GM12801 (cell line): Measurements from ENCODE around the gene FHIP2A.

Experiments
- TF ChIP-seq, protein P1 (sequence below): IDR thresholded peaks from one replicate; pipeline ENCODE4 v1.5.1; 2011; ENCODE audit warnings: control low read depth; ENCODE audit not compliant: insufficient read length; ENCODE audit errors: extremely low read depth

FHIP2A gene

DNA sequence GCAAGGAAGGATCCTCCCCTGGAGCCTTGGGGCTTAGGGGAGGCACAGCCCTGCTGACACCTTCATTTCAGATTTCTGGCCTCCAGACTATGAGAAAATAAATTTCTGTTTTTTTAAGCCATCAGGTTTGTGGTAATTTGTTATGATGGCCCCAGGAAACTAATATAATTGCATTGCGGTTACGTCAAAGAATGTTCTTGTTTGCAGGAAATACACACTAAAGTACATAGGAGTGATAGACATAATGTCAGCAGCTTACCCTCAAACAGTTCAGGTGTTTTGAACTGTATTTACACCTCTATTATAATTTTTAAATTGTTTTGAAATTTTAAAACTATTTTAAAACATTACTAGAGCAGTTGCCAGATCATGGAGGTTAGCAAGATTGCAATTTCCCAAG is 12.6 kb upstream of the FHIP2A start:
- TF ChIP-seq, protein P1, sequence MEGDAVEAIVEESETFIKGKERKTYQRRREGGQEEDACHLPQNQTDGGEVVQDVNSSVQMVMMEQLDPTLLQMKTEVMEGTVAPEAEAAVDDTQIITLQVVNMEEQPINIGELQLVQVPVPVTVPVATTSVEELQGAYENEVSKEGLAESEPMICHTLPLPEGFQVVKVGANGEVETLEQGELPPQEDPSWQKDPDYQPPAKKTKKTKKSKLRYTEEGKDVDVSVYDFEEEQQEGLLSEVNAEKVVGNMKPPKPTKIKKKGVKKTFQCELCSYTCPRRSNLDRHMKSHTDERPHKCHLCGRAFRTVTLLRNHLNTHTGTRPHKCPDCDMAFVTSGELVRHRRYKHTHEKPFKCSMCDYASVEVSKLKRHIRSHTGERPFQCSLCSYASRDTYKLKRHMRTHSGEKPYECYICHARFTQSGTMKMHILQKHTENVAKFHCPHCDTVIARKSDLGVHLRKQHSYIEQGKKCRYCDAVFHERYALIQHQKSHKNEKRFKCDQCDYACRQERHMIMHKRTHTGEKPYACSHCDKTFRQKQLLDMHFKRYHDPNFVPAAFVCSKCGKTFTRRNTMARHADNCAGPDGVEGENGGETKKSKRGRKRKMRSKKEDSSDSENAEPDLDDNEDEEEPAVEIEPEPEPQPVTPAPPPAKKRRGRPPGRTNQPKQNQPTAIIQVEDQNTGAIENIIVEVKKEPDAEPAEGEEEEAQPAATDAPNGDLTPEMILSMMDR, result no peak

DNA sequence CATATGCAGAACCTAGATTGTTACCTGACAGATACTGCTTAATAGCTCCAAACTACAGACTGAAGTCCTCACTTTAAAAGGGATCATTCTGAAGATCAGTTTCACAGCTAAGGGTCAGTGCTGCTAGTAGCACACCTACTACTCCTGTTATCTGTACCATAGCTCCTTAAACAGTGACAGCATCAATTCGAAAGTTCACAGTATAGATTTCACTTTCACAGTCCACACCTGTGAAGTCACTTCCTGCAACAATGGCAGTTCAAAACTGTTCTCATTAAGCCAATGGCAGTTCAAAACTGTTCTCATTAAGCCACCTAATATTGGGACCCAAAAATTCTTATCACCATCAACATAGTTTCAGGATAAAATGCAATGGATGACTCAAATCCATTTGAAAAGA is 10.7 kb upstream of the FHIP2A start:
- TF ChIP-seq, protein P1, result no peak

DNA sequence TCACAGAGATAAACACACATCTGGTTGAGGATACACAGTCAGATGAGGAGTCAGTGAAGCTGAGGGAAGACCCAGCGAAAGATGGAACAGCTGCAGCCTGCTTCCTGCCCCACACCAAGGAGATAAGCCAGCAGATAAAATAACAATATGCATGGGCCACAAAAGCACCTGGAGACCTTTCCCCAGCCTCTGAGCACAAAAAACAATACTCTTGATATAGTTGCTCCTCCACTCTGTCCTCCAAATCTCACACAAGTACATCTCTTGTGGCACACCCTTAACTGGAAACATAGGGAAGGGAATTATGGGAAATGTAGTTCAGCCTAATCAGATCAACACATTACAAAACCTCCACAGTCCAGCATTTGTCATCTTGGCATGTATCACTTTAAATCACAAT is 9.7 kb upstream of the FHIP2A start:
- TF ChIP-seq, protein P1, result no peak

DNA sequence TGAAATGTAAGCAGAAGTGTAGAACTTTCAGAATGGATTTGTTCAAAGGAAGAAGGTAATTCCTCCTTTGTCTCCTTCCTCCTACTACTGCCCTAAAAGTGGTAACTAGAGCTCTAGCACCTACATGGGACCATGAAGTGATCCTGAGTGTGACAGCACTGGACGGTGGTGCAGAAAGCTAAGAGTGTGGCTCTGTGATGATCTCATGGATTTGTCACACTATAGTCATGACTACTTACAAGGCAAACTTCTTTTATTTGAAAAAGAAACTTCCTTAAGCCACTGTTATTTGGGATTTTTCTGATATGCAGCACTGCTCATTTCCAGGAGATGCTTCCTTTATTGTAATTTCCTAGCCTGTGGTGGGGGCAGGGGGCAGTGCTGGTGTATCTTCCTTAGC is 5.8 kb upstream of the FHIP2A start:
- TF ChIP-seq, protein P1, result no peak

DNA sequence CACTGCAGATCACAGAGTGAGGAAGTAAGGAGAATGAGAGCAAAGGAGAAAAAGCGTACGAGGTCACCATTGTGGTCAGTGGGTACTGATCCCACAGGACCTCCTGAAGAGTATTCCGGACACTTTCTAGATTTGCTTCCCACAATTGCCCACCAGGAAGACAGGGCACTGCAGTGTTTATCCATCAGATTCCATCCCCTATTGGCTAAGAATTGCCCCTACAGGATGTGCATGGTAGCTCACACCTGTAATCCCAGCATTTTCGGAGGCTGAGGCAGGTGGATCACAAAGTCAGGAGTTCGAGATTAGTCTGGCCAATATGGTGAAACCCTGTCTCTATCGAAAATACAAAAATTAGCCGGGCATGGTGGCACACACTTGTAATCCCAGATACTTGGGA is 5.3 kb upstream of the FHIP2A start:
- TF ChIP-seq, protein P1, result no peak

DNA sequence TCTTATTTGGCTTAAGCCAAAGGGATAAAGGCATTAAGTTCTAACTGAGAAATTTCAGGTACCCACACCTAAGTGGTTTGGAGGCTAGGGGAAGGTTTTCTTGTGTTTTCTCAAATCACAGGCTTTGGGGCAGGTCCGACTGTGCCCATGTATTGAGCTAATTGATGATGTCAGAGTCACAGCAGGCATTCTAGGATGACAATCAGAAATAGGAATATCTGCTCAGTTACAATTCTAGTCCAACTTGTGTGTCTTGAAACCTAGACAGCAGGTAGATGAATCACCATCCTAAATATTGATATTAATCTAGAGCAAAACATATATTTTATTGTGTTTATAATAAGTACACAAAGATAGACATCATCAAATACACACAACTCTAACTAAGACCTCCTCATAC is 2.3 kb upstream of the FHIP2A start:
- TF ChIP-seq, protein P1, result no peak

DNA sequence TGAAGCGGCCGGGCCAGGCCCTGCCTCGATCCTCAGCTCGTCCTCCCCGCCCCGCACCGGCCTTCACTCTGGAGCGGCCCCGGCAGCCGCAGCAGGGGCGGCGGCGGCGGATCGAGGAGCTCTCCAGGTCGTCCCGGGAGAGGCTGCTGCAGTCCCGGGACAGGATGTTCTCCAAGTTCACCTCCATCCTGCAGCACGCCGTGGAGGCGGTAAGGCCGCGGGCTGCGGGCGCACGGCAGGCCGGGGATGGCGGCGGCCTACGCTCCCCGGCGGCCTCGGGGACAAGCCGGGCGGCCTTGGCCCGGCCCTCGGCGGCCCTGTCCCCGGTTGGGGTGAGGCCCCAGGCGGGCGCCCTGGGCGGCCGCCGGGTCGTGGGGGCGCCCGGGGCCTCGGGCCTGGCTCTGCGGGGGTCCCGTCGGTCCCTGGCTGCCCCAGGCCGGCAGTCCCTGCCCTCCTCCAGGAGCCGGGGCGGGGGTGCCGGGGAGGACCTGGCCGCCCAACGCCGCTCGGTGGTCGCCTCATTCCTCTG is 399 bp downstream of the FHIP2A start:
- TF ChIP-seq, protein P1, result no peak
